Measurements from ENCODE around the gene OPCML.

GRCh38 chr11:132892876-132893275 lies 639.4 kb downstream of the OPCML start:
- TF ChIP-seq, protein P1, sequence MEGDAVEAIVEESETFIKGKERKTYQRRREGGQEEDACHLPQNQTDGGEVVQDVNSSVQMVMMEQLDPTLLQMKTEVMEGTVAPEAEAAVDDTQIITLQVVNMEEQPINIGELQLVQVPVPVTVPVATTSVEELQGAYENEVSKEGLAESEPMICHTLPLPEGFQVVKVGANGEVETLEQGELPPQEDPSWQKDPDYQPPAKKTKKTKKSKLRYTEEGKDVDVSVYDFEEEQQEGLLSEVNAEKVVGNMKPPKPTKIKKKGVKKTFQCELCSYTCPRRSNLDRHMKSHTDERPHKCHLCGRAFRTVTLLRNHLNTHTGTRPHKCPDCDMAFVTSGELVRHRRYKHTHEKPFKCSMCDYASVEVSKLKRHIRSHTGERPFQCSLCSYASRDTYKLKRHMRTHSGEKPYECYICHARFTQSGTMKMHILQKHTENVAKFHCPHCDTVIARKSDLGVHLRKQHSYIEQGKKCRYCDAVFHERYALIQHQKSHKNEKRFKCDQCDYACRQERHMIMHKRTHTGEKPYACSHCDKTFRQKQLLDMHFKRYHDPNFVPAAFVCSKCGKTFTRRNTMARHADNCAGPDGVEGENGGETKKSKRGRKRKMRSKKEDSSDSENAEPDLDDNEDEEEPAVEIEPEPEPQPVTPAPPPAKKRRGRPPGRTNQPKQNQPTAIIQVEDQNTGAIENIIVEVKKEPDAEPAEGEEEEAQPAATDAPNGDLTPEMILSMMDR (IDR thresholded peaks at IDR 0.05) = no peak
- TF ChIP-seq POLR2AphosphoS5 (IDR thresholded peaks at IDR 0.05) = no peak

All from prostate gland (tissue), 2 donors.